Rectal smooth muscle tissue (tissue), 1 donor: ENCODE measurements around the gene SEC16A.

ENCODE experiments used
- H3K27ac ChIP-seq: one replicate; pipeline ENCODE4 v1.7.0; 2013; ENCODE audit warnings: low read depth, low read length, inconsistent platforms
- H3K27me3 ChIP-seq: one replicate; pipeline ENCODE4 v1.7.0; 2013; ENCODE audit warnings: low read length; ENCODE audit not compliant: control insufficient read depth, insufficient read depth
- H3K36me3 ChIP-seq: one replicate; pipeline ENCODE4 v1.7.0; 2013; ENCODE audit warnings: low read length; ENCODE audit not compliant: control insufficient read depth, insufficient read depth
- H3K4me1 ChIP-seq: one replicate; pipeline ENCODE4 v1.7.0; 2013; ENCODE audit warnings: low read length; ENCODE audit not compliant: control insufficient read depth, insufficient read depth
- H3K4me3 ChIP-seq: one replicate; pipeline ENCODE4 v1.7.0; 2013; ENCODE audit warnings: low read length
- H3K9ac ChIP-seq: one replicate; pipeline ENCODE4 v1.7.0; 2013; ENCODE audit warnings: low read length

Gene SEC16A

GRCh38 chr9:136394312-136395019, 88.4 kb downstream of the SEC16A start:
- no peak overlapping the region for H3K4me3 ChIP-seq
- H3K36me3 ChIP-seq = peaks cover 21% of the 10 kb centered on the region

GRCh38 chr9:136393531-136393930, 89.3 kb downstream of the SEC16A start:
- H3K27ac ChIP-seq = no peak overlapping the region
- no peak overlapping the region for H3K4me3 ChIP-seq
- peaks cover 21% of the 10 kb centered on the region for H3K36me3 ChIP-seq
- no peaks in the 10 kb centered on the region for H3K4me1 ChIP-seq
- no peaks in the 10 kb centered on the region for H3K27me3 ChIP-seq
- no peak overlapping the region for H3K9ac ChIP-seq

More at GRCh38 chr9:136394312-136395019, 88.4 kb downstream of the SEC16A start:
- Histone ChIP-seq H3K27ac (no peak overlapping the region), H3K4me1 (peaks cover 5% of the 10 kb centered on the region), H3K9ac (no peak overlapping the region), H3K27me3 (no peaks in the 10 kb centered on the region)

- H3K27ac ChIP-seq = no peak overlapping the region
- H3K27me3 ChIP-seq = no peaks in the 10 kb centered on the region
- H3K9ac ChIP-seq = no peak overlapping the region
- H3K4me1 ChIP-seq = no peaks in the 10 kb centered on the region
- peaks cover 21% of the 10 kb centered on the region for H3K36me3 ChIP-seq
- no peak overlapping the region for H3K4me3 ChIP-seq
Measured at GRCh38 chr9:136392538-136393449, 90.0 kb downstream of the SEC16A start.

GRCh38 chr9:136391737-136392537, 90.9 kb downstream of the SEC16A start:
- Histone ChIP-seq H3K4me3 (no peak overlapping the region), H3K9ac (no peak overlapping the region), H3K27me3 (no peaks in the 10 kb centered on the region), H3K4me1 (no peaks in the 10 kb centered on the region), H3K27ac (no peak overlapping the region), H3K36me3 (peaks cover 21% of the 10 kb centered on the region)
